Superior temporal gyrus (tissue), 1 donor: ENCODE results near the gene BIRC6.
"Not testable (repeated sequence)": the region's sequence is repeated elsewhere in the genome, so short reads cannot be mapped to it uniquely, and the experiment has no call there.

Experiments
- DNase-seq: peaks from one replicate; pipeline ENCODE4 v3.0.0-alpha.2; 2016; ENCODE audit errors: extremely low spot score

The BIRC6 gene

GRCh38 chr2:32502941-32503340, 146.1 kb downstream of the BIRC6 start:
- no peak for DNase-seq

- no peak for DNase-seq
Observed at GRCh38 chr2:32504877-32505478, 148.2 kb downstream of the BIRC6 start.

DNA sequence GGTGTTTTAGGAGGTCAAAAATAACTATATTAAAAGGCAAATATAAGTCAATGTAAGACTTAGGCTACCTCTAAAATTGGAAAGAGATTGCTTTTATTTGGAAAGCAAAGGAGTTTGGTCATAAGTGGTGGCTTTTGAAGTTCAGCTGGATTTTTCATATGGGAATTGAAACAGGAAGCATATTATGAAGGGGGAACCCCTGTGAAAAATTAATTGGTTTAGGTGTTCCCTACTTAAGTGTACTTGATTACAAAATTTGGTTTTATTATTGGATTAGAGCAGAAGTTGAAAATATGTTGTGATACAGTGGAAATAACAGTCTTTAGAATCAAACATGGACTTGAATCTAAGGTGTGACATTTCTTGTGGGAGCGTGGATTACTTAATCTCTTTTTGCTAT, 149.6 kb downstream of the BIRC6 start:
- DNase-seq, result no peak

- no peak for DNase-seq
Observed at GRCh38 chr2:32514946-32515345, 158.1 kb downstream of the BIRC6 start.

- no peak for DNase-seq
Observed at GRCh38 chr2:32516567-32516966, 159.7 kb downstream of the BIRC6 start.

DNA sequence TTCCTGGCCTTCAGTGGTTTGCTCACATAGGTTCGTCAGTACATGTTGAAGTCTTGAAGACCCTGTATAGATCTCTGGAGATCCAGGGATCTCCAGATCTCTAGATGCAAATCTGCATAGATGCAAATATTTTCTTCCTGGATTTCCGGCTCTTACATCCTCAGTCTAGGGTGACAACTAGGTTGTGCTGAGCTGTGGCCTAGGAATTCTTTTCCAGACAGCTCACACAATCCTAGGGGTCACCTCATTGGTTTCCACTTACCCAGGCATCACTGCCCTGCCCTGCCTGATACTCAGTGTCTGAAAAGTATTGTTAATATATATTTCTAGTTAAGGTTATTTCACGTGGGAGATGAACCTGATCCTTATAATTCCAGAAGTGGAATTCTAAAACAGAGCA, 165.9 kb downstream of the BIRC6 start:
- DNase-seq, result no peak

DNA sequence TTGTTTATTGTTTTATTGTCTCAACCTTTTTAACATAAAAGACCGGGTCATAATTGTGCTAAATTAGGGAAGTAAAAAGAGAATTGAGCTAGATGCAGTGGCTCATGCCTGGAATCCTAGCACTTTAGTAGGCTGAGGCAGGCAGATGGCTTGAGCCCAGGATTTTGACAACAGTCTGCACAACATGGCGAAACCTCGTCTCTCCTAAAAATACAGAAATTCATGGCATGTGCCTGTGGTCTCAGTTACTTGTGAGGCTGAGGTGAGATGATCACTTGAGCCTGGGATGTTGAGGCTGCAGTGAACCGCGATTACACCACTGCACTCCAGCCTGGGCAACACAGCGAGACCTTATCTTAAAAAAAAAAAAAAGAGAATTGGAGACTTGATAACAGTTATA, 166.9 kb downstream of the BIRC6 start:
- no peak for DNase-seq

- no peak for DNase-seq
Observed at GRCh38 chr2:32532341-32532740, 175.5 kb downstream of the BIRC6 start.

- no peak for DNase-seq
Observed at GRCh38 chr2:32532961-32533360, 176.1 kb downstream of the BIRC6 start.

DNA sequence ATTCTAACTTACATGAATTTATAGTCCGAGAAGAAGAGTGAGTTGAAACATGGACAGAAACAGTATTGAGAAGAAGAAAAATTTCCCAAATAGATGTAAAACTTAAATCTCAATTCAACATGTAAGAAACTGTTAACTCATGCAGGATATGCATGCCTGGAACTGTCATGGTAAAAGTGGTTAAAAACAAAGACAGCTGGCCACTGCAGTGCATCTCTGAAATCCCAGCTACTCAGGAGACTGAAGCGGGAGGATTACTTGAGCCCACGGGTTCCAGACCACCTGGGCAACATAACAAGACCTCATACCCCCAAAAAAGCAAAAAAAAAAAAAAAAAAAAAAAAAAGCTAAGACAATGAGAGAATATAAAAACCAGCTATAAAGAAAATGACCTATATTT, 178.0 kb downstream of the BIRC6 start:
- no peak for DNase-seq

- DNase-seq, result no peak
Observed at GRCh38 chr2:32538735-32539134, 181.9 kb downstream of the BIRC6 start.

- DNase-seq, result not testable (repeated sequence)
Observed at GRCh38 chr2:32552483-32552882, 195.7 kb downstream of the BIRC6 start.

GRCh38 chr2:32553829-32554432, 197.1 kb downstream of the BIRC6 start:
- peak; percentile 88 for DNase-seq

DNA sequence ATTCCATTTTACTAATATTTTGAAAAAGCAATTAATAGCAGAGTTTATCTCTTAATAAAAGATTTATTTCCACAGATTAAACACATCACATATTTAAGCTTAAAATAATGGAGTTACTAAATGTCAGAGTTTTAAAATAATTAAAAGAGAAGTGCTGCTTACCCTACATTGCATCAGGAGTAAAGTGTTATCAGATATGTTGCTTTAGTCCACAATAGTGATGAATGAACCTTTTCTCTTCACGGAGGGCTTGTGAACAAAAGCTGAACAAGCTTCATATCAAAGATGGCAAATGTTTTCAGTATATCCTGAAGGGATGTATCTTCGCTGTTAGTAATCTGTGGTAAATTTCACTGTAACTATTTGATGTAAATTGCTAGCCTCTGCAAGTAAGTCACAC, 201.7 kb downstream of the BIRC6 start:
- DNase-seq, result peak; percentile 71

DNA sequence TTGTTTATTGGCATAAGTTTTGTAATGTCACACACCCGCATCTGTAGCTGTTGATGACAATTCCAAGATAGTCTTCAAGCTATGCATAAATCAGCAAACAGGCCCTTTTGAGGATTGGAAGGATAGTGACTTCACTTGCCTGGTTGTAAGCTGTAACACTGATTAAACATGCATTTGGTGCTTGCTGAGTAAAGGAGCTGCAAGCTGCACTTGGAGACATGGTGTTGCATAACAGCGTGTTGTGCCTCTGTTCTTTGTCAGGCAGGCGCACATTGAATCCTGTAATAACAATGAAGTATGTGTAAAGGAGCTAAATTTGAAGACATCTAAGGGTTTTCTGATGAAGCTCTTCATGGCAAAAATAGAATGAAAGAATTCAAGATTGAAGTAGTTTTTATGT, 202.3 kb downstream of the BIRC6 start:
- DNase-seq, result peak; percentile 93

DNA sequence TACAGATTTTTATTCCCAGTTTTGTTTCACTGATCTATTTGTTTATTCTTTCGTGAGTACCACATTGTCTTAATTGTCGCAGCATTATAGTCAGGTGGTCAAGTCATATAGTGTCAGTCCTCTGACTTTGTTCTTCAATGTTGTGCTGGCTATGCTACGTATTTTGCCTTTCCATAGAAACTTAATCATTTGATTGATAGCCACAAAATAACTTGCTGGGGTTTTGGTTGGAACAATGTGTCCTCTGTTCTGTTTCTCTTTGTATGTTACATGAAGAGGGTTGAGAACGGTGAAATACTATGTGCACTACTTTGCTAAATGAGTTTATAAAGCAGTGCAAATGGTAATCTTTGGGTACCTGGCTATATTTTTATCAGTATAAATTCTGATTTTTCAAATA, 206.1 kb downstream of the BIRC6 start:
- DNase-seq, result peak; percentile 75

GRCh38 chr2:32564417-32565035, 207.7 kb downstream of the BIRC6 start:
- no peak for DNase-seq

DNA sequence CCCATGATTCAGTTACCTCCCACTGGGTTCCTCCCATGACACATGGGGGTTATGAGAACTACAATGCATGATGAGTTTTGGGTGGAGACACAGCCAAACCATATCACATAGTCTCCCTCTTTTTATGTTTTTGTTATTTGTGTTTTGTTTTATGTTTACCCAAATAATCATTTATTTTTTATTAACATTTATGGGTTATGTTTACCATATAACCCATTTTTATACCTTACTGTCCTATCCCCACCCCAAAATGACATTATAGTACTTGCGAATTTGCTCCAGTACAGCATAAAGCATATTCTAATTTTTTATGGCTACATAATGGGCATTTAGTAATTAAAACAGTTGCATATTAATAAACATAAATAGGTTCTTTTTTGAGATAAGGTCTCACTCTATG, 209.1 kb downstream of the BIRC6 start:
- DNase-seq, result no peak

DNA sequence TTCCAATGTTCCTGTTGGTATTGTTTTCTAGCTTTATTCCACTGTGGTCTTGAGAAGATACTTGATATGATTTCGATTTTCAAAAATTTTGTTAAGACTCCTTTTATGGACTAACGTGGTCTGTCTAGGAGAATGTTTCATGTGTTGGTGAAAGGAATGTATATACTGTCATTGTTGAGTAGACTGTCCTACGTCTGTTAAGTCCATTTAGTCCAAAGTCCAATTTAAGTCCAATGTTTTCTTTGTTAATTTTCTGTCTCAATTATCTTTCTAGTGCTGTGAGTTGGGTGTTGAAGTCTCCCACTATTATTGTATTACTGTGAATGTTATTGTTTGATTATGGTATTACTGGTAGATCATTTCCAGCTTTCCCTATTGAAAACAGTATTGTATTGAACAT, 215.2 kb downstream of the BIRC6 start:
- no peak for DNase-seq

- no peak for DNase-seq
Observed at GRCh38 chr2:32572737-32573136, 215.9 kb downstream of the BIRC6 start.

- no peak for DNase-seq
Observed at GRCh38 chr2:32591669-32592463, 235.0 kb downstream of the BIRC6 start.

GRCh38 chr2:32594573-32594972, 237.8 kb downstream of the BIRC6 start:
- no peak for DNase-seq

- no peak for DNase-seq
Observed at GRCh38 chr2:32611366-32611765, 254.5 kb downstream of the BIRC6 start.
